GM21786 (cell line): ENCODE measurements around the gene LRIT1.
A peak's percentile ranks its signal among the peaks of the same experiment; 100 is the strongest.
"Not testable (repeated sequence)": the region's sequence is repeated elsewhere in the genome, so short reads cannot be mapped to it uniquely, and the experiment has no call there.

Source experiments
- ATAC-seq: cut with Tn5 transposase; IDR thresholded peaks from one replicate; pipeline ENCODE4 v1.9.1; 2021; ENCODE audit not compliant: unreplicated experiment

Gene LRIT1

DNA sequence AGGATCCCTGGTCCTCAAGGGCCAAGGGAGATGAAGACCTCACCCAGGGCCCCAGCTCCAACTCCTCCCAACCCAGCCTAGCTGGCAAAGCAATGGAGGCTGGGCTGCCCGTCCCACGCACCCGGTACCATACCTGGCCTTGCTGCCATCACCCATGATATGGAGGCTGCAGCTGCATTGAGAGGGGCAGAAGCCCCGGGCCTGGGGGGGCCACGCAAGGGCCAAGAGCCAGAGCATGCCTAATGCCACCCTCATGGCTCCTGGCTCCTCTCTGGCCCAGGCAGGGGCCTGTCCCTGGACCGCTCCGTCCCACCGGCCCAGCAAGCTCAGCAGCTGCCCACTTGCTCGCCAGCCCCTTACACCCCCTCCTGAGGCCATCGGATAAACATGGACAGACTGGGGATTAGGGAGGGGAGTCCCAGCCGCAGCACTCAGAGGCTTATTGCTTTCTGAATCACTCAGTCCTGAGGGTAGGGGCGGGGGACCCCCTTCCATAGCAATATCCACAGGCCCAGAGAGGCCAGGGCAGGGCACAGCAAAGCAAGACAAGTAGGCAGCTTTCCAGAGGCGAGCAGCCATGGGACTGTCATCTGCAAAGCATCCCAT is at the start of gene LRIT1:
LRIT1 (minus strand) TSS at position 362 of the 606 bp plus-strand sequence; CDS start at position 255, 107 bp downstream.
- ATAC-seq: no peak

GRCh38 chr10:84290235-84290634 is 48.9 kb upstream of the LRIT1 start:
- no peak for ATAC-seq

GRCh38 chr10:84289521-84290200 is 48.3 kb upstream of the LRIT1 start:
- ATAC-seq: no peak

GRCh38 chr10:84288151-84288550 is 46.8 kb upstream of the LRIT1 start:
- no peak for ATAC-seq

- ATAC-seq: no peak
Observed at GRCh38 chr10:84286695-84287094, 45.3 kb upstream of the LRIT1 start.

- ATAC-seq: not testable (repeated sequence)
Observed at GRCh38 chr10:84279876-84280475, 38.6 kb upstream of the LRIT1 start.

DNA sequence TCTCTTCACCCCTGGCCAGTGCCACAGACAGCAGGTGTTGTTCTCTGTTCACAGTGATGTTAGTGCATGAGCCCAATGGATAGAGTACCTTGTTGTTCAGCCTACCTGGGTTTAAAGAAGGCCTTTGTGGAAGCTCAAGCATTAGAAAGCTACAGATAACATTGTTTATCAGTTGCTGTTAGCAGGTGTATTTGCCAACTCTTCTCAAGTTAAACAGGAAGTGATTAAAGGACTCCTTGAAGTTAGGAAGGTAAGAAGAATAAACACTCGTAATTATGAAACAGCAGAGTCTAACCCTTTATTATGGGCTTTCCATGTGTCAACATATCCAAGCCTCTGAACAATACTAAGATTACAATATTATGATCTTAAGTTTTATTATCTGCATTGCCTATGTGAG is 29.4 kb upstream of the LRIT1 start:
- no peak for ATAC-seq

DNA sequence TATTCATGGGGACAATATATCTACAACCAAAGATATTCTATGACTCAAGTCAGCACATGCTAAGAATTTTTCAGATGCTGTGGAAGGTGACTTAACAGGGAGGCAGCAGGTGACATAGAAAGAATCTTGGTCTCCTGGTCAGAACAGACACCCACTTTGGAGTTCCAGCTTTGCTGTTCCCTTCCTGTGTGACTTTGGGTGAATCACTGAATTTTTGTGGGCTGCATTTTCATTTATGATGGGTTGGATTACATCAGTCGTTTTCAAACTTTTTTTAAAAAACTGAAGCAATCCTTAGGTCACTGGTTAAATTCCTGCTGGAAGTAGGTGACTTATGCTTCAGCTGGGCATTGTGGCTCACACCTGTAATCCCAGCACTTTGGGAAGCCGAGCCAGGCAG is 28.4 kb upstream of the LRIT1 start:
- ATAC-seq: no peak

GRCh38 chr10:84269162-84269561 is 27.8 kb upstream of the LRIT1 start:
- no peak for ATAC-seq

DNA sequence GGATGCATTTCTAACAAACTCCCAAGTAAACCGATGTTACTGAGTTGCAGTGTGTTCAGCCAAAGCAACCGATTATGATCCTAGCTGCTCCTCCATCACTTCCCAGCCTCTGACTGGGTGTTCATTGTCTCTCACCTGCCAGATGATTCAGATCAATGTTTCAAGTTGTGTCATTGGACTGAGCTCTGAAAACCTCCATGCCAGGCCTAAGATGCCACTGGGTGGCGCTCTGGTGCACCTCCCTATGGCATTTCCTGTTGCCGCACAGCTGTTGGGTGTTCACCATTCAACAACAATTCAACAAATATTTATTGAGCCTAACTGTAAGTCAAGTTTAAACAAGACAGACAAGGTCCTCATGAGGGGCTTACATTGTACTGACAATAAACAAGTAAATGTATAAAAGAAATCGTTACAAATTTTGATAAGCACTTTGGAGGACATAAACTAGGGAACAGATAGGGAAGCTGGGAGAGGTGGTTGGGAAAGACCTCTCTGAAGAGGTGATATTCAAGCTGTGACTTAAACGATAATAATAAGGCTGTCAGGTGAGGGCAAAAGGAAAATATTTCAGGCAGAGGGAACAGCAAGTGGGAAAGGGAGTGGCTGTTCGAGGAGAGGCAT is 26.3 kb upstream of the LRIT1 start:
- peak; percentile 48 for ATAC-seq

DNA sequence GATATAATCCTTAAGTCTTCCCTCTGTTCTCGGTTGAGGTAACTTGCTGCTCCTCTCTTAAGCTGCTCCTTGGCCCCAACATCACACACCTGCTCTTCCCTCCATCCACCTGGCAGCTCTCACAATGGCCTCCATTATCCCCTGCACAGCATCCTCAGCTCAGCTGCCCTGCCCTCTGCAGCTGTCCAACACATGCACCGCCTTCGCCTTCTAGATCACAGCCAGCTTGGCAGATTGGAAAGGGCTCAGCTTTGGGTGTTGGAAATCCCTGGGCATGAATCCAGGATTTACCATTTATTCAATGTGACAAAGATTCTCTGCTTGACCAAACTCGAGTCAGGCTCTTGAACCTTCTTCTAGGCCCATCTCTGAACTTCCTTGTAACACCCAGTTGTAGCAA is 24.1 kb upstream of the LRIT1 start:
- no peak for ATAC-seq

DNA sequence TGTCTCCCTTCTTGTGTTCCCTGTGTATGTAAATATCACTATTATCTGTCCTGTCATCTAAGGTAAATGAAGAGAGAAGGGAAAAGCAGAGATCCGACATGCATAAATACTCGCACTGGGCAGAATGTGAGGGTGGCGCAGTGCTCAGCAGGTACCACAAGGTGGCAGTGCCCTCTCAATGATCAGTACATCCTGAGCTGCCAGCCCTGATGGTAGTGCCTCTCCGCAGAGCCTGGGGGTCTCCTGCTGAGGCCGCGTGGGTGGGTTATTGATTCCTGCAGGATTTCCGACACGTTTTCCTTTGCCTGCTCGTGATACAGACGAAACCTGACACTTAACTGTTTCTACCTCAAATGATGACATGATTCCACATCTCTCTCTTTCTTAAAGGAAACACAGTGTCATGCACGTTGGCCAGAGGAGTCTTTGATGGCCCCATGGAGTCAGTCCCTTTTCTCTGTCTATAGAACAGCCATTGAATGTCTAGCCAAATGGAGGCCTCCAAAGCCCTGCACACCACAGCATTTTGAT is 23.3 kb upstream of the LRIT1 start:
- ATAC-seq: peak; percentile 93

GRCh38 chr10:84263716-84264115 is 22.4 kb upstream of the LRIT1 start:
- no peak for ATAC-seq

DNA sequence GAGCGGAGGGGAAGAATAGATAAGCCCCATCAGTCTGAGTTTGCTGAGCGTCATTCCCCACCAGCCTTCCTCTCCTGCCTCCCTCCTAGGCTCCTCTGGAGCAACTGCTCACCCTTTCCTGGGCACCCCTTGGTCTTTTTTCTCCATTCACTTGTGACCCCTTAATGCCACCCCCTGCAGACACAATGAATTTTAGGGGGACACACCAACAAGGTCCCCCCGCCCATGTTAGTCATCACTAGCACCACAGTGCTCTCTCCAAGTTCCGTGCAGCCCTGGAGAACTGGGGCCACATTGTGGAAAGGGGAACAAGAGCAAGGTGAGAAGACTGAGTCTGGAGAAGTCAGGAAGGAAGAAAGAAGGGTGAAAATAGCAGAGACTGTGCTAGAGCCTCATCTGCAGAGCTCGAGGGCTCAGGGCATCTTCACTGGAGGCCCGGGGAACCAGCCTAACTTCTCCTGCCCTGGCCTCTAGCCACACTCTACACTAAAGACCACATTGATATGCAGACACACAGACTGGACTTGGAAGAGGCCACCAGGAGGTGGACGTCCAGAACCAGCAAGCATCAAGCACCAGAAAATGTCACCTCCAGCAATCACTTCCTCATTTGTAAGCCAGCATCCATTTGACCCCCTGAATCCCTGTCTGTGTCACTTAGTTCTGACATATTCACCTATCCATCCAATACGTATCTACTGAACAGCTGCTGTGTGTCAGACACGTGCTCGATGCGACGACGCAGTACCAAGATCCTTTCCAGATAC is 21.0 kb upstream of the LRIT1 start:
- no peak for ATAC-seq

- no peak for ATAC-seq
Observed at GRCh38 chr10:84261236-84261915, 20.0 kb upstream of the LRIT1 start.

DNA sequence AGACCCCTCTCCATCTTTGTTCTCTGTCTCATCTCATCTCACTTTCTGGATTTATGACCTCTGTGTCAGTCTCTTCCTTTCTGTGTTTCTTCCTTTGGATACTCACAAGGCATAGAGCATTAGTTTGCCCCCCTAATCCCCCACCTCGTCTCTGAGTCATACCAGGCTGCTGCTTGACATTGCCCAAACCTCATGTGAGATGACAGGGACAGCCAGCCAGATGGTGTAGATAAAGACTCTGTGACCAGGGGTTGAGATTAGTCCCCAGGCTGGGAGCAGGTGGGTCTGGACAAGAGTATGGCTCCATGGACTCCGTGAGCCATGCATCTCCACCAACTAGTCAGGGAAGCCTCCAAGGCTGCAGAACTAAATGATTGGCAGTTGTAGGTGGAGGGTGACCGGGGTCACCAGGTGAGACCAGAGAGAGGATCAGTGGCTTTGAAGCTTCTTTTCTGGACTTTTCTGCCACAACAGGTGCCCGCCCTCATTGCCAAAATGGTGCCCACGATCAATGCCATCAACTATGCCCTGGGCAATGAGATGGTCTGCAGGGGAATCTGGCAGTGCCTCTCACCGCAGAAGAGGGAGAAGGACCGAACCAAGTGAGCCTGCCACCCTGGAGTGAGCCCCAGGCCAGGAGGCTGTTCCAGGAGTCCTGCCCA is 16.8 kb upstream of the LRIT1 start:
- no peak for ATAC-seq

DNA sequence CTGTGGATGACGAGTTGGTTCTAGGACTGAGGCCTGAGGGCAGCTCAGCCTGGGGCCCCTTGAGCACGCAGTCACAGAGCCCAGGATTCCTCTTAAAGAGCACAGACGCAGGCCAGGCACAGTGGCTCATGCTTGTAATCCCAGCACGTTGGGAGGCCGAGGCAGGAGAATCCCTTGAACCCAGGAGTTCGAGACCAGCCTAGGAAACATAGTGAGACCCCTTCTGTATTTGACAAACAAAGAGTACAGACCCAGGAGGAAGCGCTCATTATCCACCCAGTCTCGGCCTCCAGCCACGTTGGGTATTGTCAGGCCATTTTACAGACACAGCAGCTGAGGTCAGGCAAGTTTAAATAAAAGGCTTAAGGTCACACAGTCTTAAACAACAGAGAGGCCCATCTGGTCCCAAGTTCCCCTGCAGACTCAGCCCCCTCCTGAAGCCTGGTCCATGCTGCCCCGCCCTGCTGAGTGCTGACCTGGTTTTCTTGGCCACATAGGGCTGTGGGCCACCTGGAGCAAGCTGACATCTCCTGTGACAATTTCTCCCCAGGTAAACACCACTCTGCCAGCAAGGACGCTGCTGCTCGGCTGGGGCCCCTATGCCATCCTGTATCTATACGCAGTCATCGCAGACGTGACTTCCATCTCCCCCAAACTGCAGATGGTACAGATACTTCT is 16.1 kb upstream of the LRIT1 start:
- no peak for ATAC-seq

- ATAC-seq: peak; percentile 58
Observed at GRCh38 chr10:84256510-84257342, 15.4 kb upstream of the LRIT1 start.
